Smooth muscle cell of the brain vasculature (primary cell): ENCODE measurements around the gene STEAP3.
"Not testable (repeated sequence)": the region's sequence is repeated elsewhere in the genome, so short reads cannot be mapped to it uniquely, and the experiment has no call there.

Experiments used
- DNase-seq: peaks from one replicate; pipeline ENCODE4 v3.0.0-alpha.2; 2012; ENCODE audit warnings: low read depth, low spot score

The STEAP3 gene

DNA sequence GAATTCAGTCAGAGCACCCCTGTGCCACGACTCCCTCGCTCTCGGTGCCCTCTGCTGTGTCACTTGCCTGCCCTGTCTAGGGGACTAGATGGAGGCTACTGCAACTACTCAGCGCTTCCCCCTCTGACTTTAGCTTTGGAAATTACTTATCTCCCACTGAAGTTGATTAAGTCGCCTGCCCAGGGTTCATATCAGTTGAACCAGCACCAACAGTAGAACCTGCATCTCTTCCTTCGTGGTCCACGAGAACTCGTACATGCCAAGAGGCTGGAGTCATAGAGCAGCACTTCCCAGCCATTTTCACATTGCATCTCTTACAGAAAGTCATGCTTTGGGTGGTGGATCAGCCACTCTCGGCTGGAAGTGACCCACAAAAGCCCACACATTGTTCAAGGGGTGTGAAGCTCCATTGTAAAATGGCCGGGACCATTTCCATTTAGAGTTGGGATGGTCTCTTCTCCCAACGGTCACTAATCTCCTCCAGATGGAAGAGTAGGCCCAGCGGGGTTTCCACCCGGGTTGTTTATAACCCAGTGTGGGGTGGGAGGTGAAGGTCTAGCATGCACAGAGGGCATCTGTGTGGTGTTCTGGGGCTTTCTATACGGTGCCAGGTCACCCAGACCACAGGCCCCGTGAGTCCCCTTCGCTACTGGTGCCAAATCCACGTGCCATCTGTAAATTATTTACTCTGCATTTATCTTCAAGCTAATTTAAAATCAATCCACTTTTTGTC, 38.0 kb downstream of the STEAP3 start:
- no peak for DNase-seq

GRCh38 chr2:119263025-119263424, 39.4 kb downstream of the STEAP3 start:
- DNase-seq: no peak

GRCh38 chr2:119263656-119264055, 40.0 kb downstream of the STEAP3 start:
- DNase-seq: no peak

GRCh38 chr2:119264781-119265692, 41.4 kb downstream of the STEAP3 start:
- no peak for DNase-seq

DNA sequence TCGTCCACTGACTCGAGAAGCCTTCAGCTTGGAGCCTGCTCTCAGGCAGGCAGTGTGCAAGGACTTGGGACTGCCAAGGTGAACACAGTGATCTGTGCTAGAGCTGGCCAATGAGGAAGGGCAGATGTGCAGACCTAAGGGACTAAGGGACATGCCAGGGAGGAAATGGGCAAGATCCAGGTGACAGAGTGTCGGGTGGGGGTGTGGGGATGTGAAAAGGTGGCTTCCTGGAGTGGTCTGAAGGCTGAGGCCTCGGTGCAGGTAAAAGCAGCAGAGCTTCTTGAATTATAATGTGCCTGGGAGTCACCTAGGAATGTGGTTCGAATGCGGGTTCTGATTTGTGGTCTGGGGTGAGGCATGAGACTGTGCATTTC, 42.0 kb downstream of the STEAP3 start:
- DNase-seq: no peak

DNA sequence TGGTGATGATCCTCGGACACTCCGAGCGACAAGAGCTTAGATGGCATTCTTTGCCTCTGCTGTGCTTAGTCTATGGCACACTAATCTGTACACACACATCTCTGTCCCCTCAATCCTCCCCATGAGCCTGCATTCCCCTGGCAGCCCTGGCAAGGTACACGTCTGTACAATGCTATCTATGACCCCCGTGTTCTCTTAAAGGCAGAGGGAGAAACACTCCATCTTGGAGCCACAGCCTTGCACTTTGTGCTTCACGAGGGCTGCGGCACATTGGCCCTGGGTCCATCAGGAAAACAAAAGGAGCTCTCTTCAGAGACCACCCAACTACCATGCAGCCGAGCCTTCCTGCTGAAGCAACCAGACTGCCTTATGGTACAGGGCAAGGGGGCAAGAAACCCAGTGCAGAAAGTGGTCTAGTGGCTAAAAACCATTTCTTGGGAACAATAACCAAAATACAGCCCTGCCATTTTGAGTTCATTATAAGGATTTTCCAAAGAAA, 42.5 kb downstream of the STEAP3 start:
- no peak for DNase-seq

- DNase-seq: no peak
These were observed 44.0 kb downstream of the STEAP3 start for GRCh38 chr2:119267604-119268003.

GRCh38 chr2:119276864-119277263, 53.2 kb downstream of the STEAP3 start:
- DNase-seq: no peak

DNA sequence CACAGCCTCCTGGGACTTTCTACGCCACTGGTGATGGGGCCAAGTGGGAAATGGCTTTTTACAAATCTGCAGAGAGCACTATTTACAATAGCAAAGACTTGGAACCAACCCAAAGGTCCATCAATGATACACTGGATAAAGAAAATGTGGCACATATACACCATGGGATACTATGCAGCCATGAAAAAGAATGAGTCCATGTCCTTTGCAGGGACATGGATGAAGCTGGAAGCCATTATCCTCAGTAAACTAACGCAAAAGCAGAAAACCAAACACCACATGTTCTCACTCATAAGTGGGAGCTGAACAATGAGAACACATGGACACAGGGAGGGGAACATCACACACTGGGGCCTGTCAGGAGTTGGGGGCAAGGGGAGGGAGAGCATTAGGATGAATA, 54.8 kb downstream of the STEAP3 start:
- not testable (repeated sequence) for DNase-seq

DNA sequence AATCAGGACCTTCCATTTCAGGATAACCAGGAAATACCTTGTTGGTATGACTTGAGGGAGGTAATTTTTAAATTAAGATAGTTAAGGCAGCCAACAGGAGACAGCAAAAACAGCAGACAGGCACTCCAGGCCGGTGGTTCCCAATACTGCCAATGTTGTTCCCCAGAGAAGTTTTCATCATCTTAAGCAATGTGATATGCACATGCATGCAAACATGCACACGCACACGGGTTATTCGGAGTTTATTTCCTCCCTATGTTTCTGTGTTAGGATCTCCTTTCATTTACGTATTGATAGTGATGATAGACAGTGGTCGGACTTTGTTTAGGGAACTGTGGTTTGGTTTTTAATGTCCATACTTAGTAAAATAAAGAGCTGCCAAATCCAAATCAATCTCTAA, 55.3 kb downstream of the STEAP3 start:
- DNase-seq: no peak

DNA sequence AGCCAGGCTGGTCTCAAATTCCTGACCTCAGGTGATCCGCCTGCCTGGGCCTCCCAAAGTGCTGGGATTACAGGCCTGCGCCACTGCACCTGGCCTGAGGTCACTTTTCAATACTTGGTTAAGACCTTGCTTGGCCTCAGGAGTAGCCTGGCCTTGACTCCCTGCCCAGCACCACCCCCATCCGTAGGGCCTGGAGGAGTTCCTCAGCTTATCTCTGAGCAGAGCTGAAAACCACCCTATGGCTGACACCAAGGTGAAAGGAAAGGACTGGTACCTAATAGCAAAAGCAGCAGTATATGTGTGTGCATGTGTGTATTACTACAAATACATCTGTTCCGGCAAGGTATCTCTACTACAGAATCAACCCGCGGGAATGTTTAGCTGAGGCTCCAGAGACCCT, 56.0 kb downstream of the STEAP3 start:
- no peak for DNase-seq

DNA sequence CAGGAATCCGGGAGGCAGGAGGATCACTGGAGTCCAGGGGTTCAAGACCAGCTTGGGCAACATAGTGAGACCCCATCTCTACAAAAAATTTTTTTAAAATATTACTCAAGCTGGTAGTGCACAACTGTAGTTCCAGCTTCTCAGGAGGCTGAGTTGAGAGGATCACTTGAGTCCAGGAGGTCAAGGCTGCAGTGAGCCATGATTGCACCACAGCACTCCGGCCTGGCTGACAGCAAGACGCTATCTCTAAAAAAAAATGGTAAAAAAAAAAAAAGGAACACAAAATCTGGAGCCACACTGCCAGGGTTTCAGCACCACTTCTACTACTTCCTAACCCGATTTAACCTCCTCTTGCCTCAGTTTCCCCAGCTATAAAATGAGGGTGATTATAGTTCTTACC, 57.0 kb downstream of the STEAP3 start:
- DNase-seq: no peak

GRCh38 chr2:119282146-119282995, 58.7 kb downstream of the STEAP3 start:
- DNase-seq: no peak

DNA sequence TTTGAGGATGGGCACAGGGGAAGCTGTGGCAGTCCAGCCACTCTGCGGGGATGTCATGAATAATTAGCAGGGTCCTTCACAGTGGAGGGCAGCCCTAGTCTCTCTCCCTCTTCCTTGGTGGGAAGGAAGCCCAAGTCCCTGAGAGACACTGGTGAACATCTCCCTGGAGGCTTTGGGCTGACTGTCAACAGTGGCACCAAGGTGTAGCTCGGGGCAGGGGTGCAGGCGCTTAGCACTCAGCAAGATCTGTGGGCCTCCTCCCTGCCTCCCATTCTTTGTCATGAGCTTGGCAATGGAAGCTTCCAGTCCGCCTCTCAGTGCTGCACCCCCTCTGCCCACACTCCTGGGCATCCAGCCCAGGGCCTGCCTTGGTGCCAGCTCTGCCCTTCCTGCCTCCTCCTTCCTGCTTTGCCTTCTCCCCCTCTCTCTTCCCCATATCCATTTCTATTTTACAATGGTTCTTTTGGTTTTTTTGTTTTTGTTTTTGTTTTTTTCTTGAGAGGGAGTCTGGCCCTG, 59.4 kb downstream of the STEAP3 start:
- DNase-seq: no peak

- DNase-seq: no peak
These were observed 60.3 kb downstream of the STEAP3 start for GRCh38 chr2:119283873-119284331.

- no peak for DNase-seq
These were observed 63.0 kb downstream of the STEAP3 start for GRCh38 chr2:119286661-119287060.

GRCh38 chr2:119288576-119288975, 64.9 kb downstream of the STEAP3 start:
- no peak for DNase-seq

- DNase-seq: no peak
These were observed 65.5 kb downstream of the STEAP3 start for GRCh38 chr2:119289093-119289492.

DNA sequence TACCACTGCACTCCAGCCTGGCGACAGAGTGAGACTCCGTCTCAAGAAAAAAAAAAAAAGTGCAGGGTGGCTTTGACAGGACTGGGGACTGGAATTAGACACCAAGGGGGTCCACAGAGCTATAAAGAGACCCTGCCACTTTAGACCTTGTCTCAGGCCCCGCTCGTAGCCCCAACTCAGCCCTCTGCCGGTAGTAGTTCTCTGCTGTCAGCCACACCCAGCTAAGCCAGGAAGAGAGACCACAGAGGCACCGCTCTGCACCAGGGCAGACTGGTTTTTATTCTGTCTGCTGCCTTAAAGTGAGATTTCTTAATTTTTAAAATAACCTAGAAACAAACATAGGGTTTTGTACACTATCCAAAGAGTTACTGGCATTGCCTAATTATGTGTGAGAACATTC, 66.0 kb downstream of the STEAP3 start:
- DNase-seq: no peak

- DNase-seq: no peak
These were observed 67.4 kb downstream of the STEAP3 start for GRCh38 chr2:119290859-119291587.
